Measurements from ENCODE around the gene ADAT2.

DNA sequence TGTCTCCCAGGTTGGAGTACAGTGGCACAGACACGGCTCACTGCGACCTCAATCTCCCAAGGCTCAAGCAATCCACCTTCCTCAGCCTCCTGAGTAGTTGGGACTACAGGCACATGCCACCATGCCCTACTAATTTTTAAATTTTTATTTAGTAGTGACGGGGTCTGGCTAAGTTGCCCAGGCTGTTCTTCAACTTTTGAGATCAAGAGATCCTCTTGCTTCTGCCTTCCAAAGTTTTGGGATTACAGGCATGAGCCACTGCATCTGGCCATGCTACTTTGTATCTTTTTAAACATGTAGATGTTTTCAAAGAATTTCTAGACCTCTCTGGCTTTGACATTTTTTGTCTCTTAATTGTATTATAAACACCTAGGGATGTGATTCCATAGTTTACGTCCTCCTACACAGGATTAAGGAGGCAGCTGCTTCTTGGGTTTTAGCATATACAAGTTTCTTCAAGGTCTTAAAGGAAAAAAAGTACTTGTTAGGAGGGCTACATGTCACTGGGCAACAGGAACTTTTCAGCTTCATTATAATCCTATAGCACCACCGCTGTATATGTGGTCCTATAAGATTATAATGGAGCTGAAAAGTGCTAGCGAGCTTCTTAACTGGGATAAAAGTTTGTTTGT, 1.3 kb downstream of the ADAT2 start:
- TF ChIP-seq, protein P1, sequence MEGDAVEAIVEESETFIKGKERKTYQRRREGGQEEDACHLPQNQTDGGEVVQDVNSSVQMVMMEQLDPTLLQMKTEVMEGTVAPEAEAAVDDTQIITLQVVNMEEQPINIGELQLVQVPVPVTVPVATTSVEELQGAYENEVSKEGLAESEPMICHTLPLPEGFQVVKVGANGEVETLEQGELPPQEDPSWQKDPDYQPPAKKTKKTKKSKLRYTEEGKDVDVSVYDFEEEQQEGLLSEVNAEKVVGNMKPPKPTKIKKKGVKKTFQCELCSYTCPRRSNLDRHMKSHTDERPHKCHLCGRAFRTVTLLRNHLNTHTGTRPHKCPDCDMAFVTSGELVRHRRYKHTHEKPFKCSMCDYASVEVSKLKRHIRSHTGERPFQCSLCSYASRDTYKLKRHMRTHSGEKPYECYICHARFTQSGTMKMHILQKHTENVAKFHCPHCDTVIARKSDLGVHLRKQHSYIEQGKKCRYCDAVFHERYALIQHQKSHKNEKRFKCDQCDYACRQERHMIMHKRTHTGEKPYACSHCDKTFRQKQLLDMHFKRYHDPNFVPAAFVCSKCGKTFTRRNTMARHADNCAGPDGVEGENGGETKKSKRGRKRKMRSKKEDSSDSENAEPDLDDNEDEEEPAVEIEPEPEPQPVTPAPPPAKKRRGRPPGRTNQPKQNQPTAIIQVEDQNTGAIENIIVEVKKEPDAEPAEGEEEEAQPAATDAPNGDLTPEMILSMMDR (IDR thresholded peaks at IDR 0.05; ENCODE audit: low read length): no peak
- TF ChIP-seq EZH2 (optimal IDR thresholded peaks at IDR 0.05; ENCODE audit: low read depth, low read length) (no peak), EZH2phosphoT487 (IDR thresholded peaks at IDR 0.05; ENCODE audit: low read length) (no peak)
